K562 (cell line): ENCODE data around the gene MED20. TPM values are rescaled to one million over a fixed set of nuclear protein-coding genes. Genes with fewer than 3 reads are reported as not detected.

ENCODE experiments used
- ATAC-seq: fragments of 200-7000 bp; cut with Tn5 transposase; 3 replicates; pipeline ENCODE4 v1.9.1; 2020; ENCODE audit warnings: moderate library complexity
- BruUV-seq: library from RNA; stranded (reverse); fragments of 400-500 nt; replicated peaks from 2 replicates; lab custom pipeline; 2021; lab: Mats Ljungman, UMichigan
- CTCF ChIA-PET: fragments of 300-600 bp; formaldehyde crosslinking; extraction: SDS; loops from one replicate; lab custom pipeline; 2021; ENCODE audit warnings: low intra/inter-chr PET ratio; lab: Yijun Ruan, JAX
- POLR2A ChIA-PET: fragments of 300-600, 350-650 bp; sonication (Branson Sonifier 250); formaldehyde crosslinking; extraction: SDS; loops from one replicate; lab custom pipeline; 2021; ENCODE audit warnings: antibody characterized with exemption, inconsistent platforms; lab: Yijun Ruan, JAX
- DNase-seq, 4 experiments: peaks; one replicate each; pipeline versions ENCODE4 v3.0.0 to v3.0.0-alpha.2; 2011 to 2018; ENCODE audit warnings: low spot score in 3 of 4, mixed read lengths in 3 of 4; ENCODE audit errors: extremely low read depth in 1 of 4
- FAIRE-seq: peaks from 2 replicates; lab custom pipeline; 2011; peaks lifted over from hg19 to GRCh38; lab: Jason Lieb, UNC
- H2AFZ ChIP-seq: 2 replicates; pipeline ENCODE4 v1.6.0; 2011; ENCODE audit warnings: low read depth, low read length, control low read depth, inconsistent platforms
- H3K27ac ChIP-seq: fragments of 200-600 bp; 3 replicates; pipeline ENCODE4 v1.8.0; 2011; ENCODE audit warnings: low read depth, mild to moderate bottlenecking, control low read depth, inconsistent platforms, low read length, moderate library complexity, mixed read lengths; ENCODE audit errors: extremely low read depth
- H3K27me3 ChIP-seq, 2 experiments: fragments of 300-600 bp in 1 of 2; 2 replicates in 1 of 2; 3 replicates in 1 of 2; pipeline versions ENCODE4 v1.6.0 to v1.8.0; 2011; ENCODE audit warnings: inconsistent platforms in 2 of 2, low read length in 2 of 2, mild to moderate bottlenecking in 1 of 2, mixed read lengths in 1 of 2, moderate library complexity in 1 of 2; ENCODE audit not compliant: control insufficient read depth in 2 of 2, insufficient read depth in 2 of 2
- H3K36me3 ChIP-seq: fragments of 300-600 bp; 3 replicates; pipeline ENCODE4 v1.8.0; 2011; ENCODE audit warnings: mild to moderate bottlenecking, low read length, inconsistent platforms; ENCODE audit not compliant: control insufficient read depth, insufficient read depth
- H3K4me1 ChIP-seq, 2 experiments: fragments of 200-600 bp in 1 of 2; replicated peaks in 1 of 2; 2 replicates in 1 of 2; 3 replicates in 1 of 2; pipeline versions ENCODE4 v1.5.1 to v1.8.0; 2011; ENCODE audit warnings: inconsistent platforms in 2 of 2, low read length in 2 of 2, mild to moderate bottlenecking in 1 of 2, mixed read lengths in 1 of 2, moderate library complexity in 1 of 2; ENCODE audit not compliant: control insufficient read depth in 2 of 2, insufficient read depth in 2 of 2
- H3K4me2 ChIP-seq: 2 replicates; pipeline ENCODE4 v1.6.1; 2011; ENCODE audit warnings: low read length, control low read depth, inconsistent platforms, mixed read lengths; ENCODE audit not compliant: insufficient read depth
- H3K4me3 ChIP-seq: fragments of 200-600 bp; sonication (generic), shearing (Covaris generic); 2 replicates; pipeline ENCODE4 v1.5.1; 2016; ENCODE audit warnings: control low read depth, inconsistent platforms
- H3K79me2 ChIP-seq: fragments of 200-600 bp; 3 replicates; pipeline ENCODE4 v1.8.0; 2011; ENCODE audit warnings: low read length, inconsistent platforms; ENCODE audit not compliant: control insufficient read depth, insufficient read depth
- H3K9ac ChIP-seq, 2 experiments: 2 replicates each; pipeline versions ENCODE4 v1.6.0 to v1.6.1; 2011; ENCODE audit warnings: low read depth in 2 of 2, low read length in 2 of 2, control low read depth in 1 of 2, inconsistent platforms in 1 of 2, mild to moderate bottlenecking in 1 of 2, mixed read lengths in 1 of 2; ENCODE audit not compliant: insufficient read depth in 1 of 2
- H3K9me1 ChIP-seq: one replicate; pipeline ENCODE4 v1.6.0; 2011; ENCODE audit warnings: inconsistent platforms, mild to moderate bottlenecking, low read length, moderate library complexity; ENCODE audit not compliant: control insufficient read depth, insufficient read depth
- H3K9me3 ChIP-seq: replicated peaks from 2 replicates; pipeline ENCODE4 v1.5.1; 2011; ENCODE audit warnings: low read depth, low read length, inconsistent platforms; ENCODE audit not compliant: control insufficient read depth, insufficient read depth
- H4K20me1 ChIP-seq: replicated peaks from 2 replicates; pipeline ENCODE4 v1.6.1; 2011; ENCODE audit warnings: low read length, inconsistent platforms, mixed read lengths; ENCODE audit not compliant: control insufficient read depth, insufficient read depth
- ARHGAP35 ChIP-seq: fragments of 450-650 bp; IDR thresholded peaks from 2 replicates; pipeline ENCODE4 v1.6.1; 2018; ENCODE audit not compliant: partially characterized antibody
- BCOR ChIP-seq: fragments of 450-650 bp; IDR thresholded peaks from 2 replicates; pipeline ENCODE4 v1.6.1; 2016
- CTBP1 ChIP-seq: fragments of 450-650 bp; IDR thresholded peaks from 2 replicates; pipeline ENCODE4 v1.6.1; 2016; ENCODE audit warnings: borderline replicate concordance
- EHMT2 ChIP-seq: fragments of 450-650 bp; IDR thresholded peaks from 2 replicates; pipeline ENCODE4 v1.6.1; 2018; ENCODE audit warnings: antibody characterized with exemption
- FOXM1 ChIP-seq, 2 experiments: fragments of 450-650 bp in 1 of 2; sonication (generic) in 1 of 2; formaldehyde crosslinking in 1 of 2; IDR thresholded peaks; 2 replicates each; pipeline versions ENCODE4 v1.6.1 to v1.9.0; 2017 to 2022; ENCODE audit warnings: low read depth in 2 of 2, mild to moderate bottlenecking in 2 of 2, missing genetic modification reagents in 1 of 2, moderate library complexity in 1 of 2
- GABPB1 ChIP-seq: sonication (generic); formaldehyde crosslinking; IDR thresholded peaks from 2 replicates; pipeline ENCODE4 v1.8.0; 2022; ENCODE audit warnings: mild to moderate bottlenecking, missing genetic modification reagents
- GATAD2A ChIP-seq: fragments of 450-650 bp; IDR thresholded peaks from 2 replicates; pipeline ENCODE4 v1.6.1; 2017
- HDGF ChIP-seq: fragments of 450-650 bp; IDR thresholded peaks from 2 replicates; pipeline ENCODE4 v1.6.1; 2016
- HMG20B ChIP-seq: fragments of 250-450 bp; sonication (Bioruptor Pico); IDR thresholded peaks from 2 replicates; pipeline ENCODE4 v1.5.0; 2021; ENCODE audit warnings: mild to moderate bottlenecking
- MAX ChIP-seq: sonication (generic); formaldehyde crosslinking; IDR thresholded peaks from 2 replicates; pipeline ENCODE4 v1.9.0; 2022; ENCODE audit warnings: mild to moderate bottlenecking, missing genetic modification reagents
- MTA3 ChIP-seq: fragments of 450-650 bp; formaldehyde crosslinking; IDR thresholded peaks from 2 replicates; pipeline ENCODE4 v1.6.1; 2017; ENCODE audit warnings: mild to moderate bottlenecking, borderline replicate concordance
- MYNN ChIP-seq, 2 experiments: sonication (generic); formaldehyde crosslinking in 1 of 2; IDR thresholded peaks; 2 replicates each; pipeline versions ENCODE4 v1.5.0 to v1.6.1; 2016 to 2020; ENCODE audit warnings: antibody characterized with exemption in 1 of 2, missing genetic modification reagents in 1 of 2
- RBM22 ChIP-seq: fragments of 200-400 bp; formaldehyde crosslinking; IDR thresholded peaks from 2 replicates; pipeline ENCODE4 v1.6.1; 2018; ENCODE audit warnings: low read length, low read depth; ENCODE audit not compliant: poor library complexity, severe bottlenecking
- SMARCA5 ChIP-seq: fragments of 450-650 bp; IDR thresholded peaks from 2 replicates; pipeline ENCODE4 v1.6.1; 2016
- TOE1 ChIP-seq, 2 experiments: fragments of 450-650 bp in 1 of 2; sonication (generic) in 1 of 2; formaldehyde crosslinking in 1 of 2; IDR thresholded peaks; 2 replicates each; pipeline versions ENCODE4 v1.7.1 to v1.8.0; 2016 to 2022; ENCODE audit warnings: borderline replicate concordance in 2 of 2, mild to moderate bottlenecking in 2 of 2, antibody characterized with exemption in 1 of 2, inconsistent platforms in 1 of 2, low read depth in 1 of 2, missing genetic modification reagents in 1 of 2, moderate library complexity in 1 of 2
- ZBTB43 ChIP-seq: sonication (generic); formaldehyde crosslinking; IDR thresholded peaks from 2 replicates; pipeline ENCODE4 v1.8.0; 2023; ENCODE audit warnings: mild to moderate bottlenecking, missing genetic modification reagents
- ZC3H4 ChIP-seq: sonication (generic); formaldehyde crosslinking; IDR thresholded peaks from 2 replicates; pipeline ENCODE4 v1.9.0; 2021; ENCODE audit warnings: missing genetic modification reagents, borderline replicate concordance
- ZNF347 ChIP-seq: fragments of 450-650 bp; formaldehyde crosslinking; IDR thresholded peaks from 2 replicates; pipeline ENCODE4 v1.4.0; 2020; ENCODE audit warnings: low read depth, mild to moderate bottlenecking, moderate library complexity
- WGBS: fragments of 100-300 bp; shearing (Covaris generic); methylation state at CpG from one replicate; pipeline ENCODE4 v1.1.6; 2016; ENCODE audit warnings: low coverage, mixed read lengths; ENCODE audit not compliant: insufficient coverage; ENCODE audit errors: missing lambda C conversion rate; 5-methylcytosine and 5-hydroxymethylcytosine counted together
- in situ Hi-C: fragments of 300-500 bp; cut with MboI; formaldehyde crosslinking; loops from 4 replicates; pipeline ENCODE4 v1.15.0; 2018; ENCODE audit warnings: inconsistent platforms, mixed read lengths
- intact Hi-C: fragments of 100-400 bp; cut with micrococcal nuclease; formaldehyde crosslinking; loops from 2 replicates; pipeline ENCODE4 v1.14.2; 2022
- polyA plus RNA-seq, 8 experiments: library from polyadenylated mRNA; depleted of rRNA in 4 of 8; stranded (reverse) in 5 of 8; unstranded in 3 of 8; fragments of >200 nt; fragmentation: Nextera tagmentation in 2 of 8; fragmentation: Illumina TruSeq in 1 of 8; extraction: Ambion mirVana in 2 of 8; extraction: Trizol in 1 of 8; gene quantifications; 2 replicates each; pipeline versions ENCODE4 v1.2.1 to v1.2.3, GENCODE V29; 2011 to 2014; ENCODE audit warnings: inconsistent platforms in 1 of 8, missing spikeins in 1 of 8
- total RNA-seq, 7 experiments: library from RNA; depleted of rRNA in 6 of 7; stranded (reverse); fragments of >200 nt in 6 of 7; fragmentation: Illumina TruSeq in 2 of 7; extraction: Trizol in 2 of 7; gene quantifications; 2 replicates each; pipeline versions ENCODE4 v1.2.1 to v1.2.3, GENCODE V29; 2011 to 2021; ENCODE audit warnings: low replicate concordance in 1 of 7

Gene MED20
- total and polyA plus RNA-seq, 9 of the 15 experiments (the other 6 are each of a cell fraction or from before 2014, with no cell fraction given): 27.3 to 80.9 (median 46.0) TPM

- peak; percentile 94 for TF ChIP-seq SMARCA5
- peak; percentile 99 for TF ChIP-seq BCOR
Measured at GRCh38 chr6:41965429-41966213, 44.7 kb upstream of the MED20 start (continued).

GRCh38 chr6:41964201-41964887 is 43.4 kb upstream of the MED20 start:
- no peaks in the 10 kb centered on the region for H3K9me1 ChIP-seq
- no peaks in the 10 kb centered on the region for H3K27me3 ChIP-seq
- no peak overlapping the region; a peak in 1 of 4 replicates for H3K9ac ChIP-seq
- no peaks in the 10 kb centered on the region for H3K9me3 ChIP-seq
- CTCF ChIA-PET: no interaction called here
- no peak overlapping the region for H3K4me3 ChIP-seq
- no peak overlapping the region for H3K4me2 ChIP-seq
- intact Hi-C loops: no loop called here
- in situ Hi-C loops: no loop called here
- FAIRE-seq (no peak), DNase-seq (no peak), ATAC-seq (no peak)
- no peaks in the 10 kb centered on the region for H3K36me3 ChIP-seq
- H4K20me1 ChIP-seq: no peaks in the 10 kb centered on the region
- POLR2A ChIA-PET: interaction anchor here (0.6 to 1.2 kb wide), 4 partner anchors 10 to 199 kb away, joined by 3 to 4 read pairs (median 3); no protein-coding TSS in a partner anchor
- WGBS: 39% methylated on average over 2 of the region's 2 CpGs
- H3K27ac ChIP-seq: no peak overlapping the region
- BruUV-seq: no TSS peak
- H2AFZ ChIP-seq: no peak overlapping the region
- peaks cover 44 to 53% of the 10 kb centered on the region in 2 experiments for H3K4me1 ChIP-seq
- no peaks in the 10 kb centered on the region for H3K79me2 ChIP-seq
- TF ChIP-seq RBM22 (no peak), ARHGAP35 (no peak), EHMT2 (0 out of 2 replicates have a peak, but pooled peaks have one; percentile 28), GATAD2A (0 out of 2 replicates have a peak, but pooled peaks have one; percentile 59), MYNN (IDR thresholded peaks at IDR 0.05) (peak; percentile 95), MYNN (CRISPR knock-in tag; IDR thresholded peaks at IDR 0.05) (no peak), CTBP1 (no peak), BCOR (peak; percentile 18; the same call in 1 of the 2 replicates), FOXM1 (IDR thresholded peaks at IDR 0.05; ENCODE audit: low read depth) (no peak), FOXM1 (CRISPR knock-in tag; IDR thresholded peaks at IDR 0.05; ENCODE audit: low read depth) (no peak), ZBTB43 (CRISPR knock-in tag) (peak; percentile 98), MAX (CRISPR knock-in tag) (peak; percentile 22; the same call in 1 of the 2 replicates), TOE1 (IDR thresholded peaks at IDR 0.05; ENCODE audit: borderline replicate concordance) (peak; percentile 80), TOE1 (CRISPR knock-in tag; IDR thresholded peaks at IDR 0.05; ENCODE audit: borderline replicate concordance, low read depth) (no peak), ZC3H4 (CRISPR knock-in tag) (0 out of 2 replicates have a peak, but pooled peaks have one; percentile 27), ZNF347 (CRISPR knock-in tag) (no peak), GABPB1 (CRISPR knock-in tag) (0 out of 2 replicates have a peak, but pooled peaks have one; percentile 21), HMG20B (CRISPR knock-in tag) (no peak), MTA3 (no peak), HDGF (0 out of 2 replicates have a peak, but pooled peaks have one; percentile 72)
